ENCODE results near the gene BMP7. TPM values are rescaled to one million over a fixed set of nuclear protein-coding genes. Genes with fewer than 3 reads are reported as not detected.

Gene BMP7
- total and polyA plus RNA-seq, 2 experiments from 2014 or later: not detected

DNA sequence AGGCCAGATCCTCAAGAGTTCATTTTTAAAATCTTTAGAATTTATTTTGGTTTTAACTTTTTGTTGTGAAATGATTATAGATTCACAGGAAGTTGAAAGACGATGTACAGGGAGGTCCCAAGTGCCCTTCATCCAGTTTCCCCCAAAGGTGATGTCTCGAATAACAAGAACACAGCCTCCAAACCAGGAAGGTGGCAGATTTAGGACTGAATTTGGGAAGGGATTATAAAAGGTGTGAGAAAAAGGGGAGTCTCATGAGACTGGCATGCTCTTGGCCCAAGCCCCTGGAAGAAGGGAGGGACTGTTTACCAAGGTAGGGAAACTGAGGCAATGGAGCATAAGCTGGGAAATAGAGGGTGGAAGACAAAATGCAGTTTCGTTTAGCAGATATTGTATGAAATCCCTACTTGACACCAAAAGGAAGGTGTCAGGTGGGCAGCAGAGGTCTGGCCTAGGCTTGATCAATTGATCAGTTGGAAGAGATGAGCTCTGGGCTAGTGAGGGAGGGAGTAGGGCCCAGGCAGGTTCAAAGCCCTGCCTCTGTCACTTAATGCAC is 81.2 kb downstream of the BMP7 start:
- no peaks in the 10 kb centered on the region for H3K79me2 ChIP-seq (ENCODE audit: insufficient read depth)
- peaks cover 12% of the 10 kb centered on the region for H3K27me3 ChIP-seq (replicated peaks; ENCODE audit: insufficient read depth)
- H3K9ac ChIP-seq: no peak overlapping the region
- no peaks in the 10 kb centered on the region for H3K9me3 ChIP-seq (ENCODE audit: low read depth)
- no peak overlapping the region for H3K27ac ChIP-seq
- no peaks in the 10 kb centered on the region for H3F3A ChIP-seq (ENCODE audit: insufficient read depth)
- H3K4me1 ChIP-seq (ENCODE audit: insufficient read depth): no peaks in the 10 kb centered on the region
- no peak for DNase-seq
- no peak overlapping the region for H3K4me3 ChIP-seq
- WGBS, 2 experiments (ENCODE audit: low coverage in 1 of 2, low lambda C conversion rate in 2 of 2, missing lambda C conversion rate in 2 of 2): 64 to 77% methylated on average over 3 of the region's 3 CpGs
- in situ Hi-C loops (cut with MboI): no loop called here
- H3K36me3 ChIP-seq (ENCODE audit: low read depth): no peaks in the 10 kb centered on the region
- no peaks in the 10 kb centered on the region for H4K20me1 ChIP-seq (ENCODE audit: insufficient read depth)
- no peak for TF ChIP-seq EZH2 (IDR thresholded peaks at IDR 0.05; ENCODE audit: insufficient read depth, poor library complexity, severe bottlenecking)
- TF ChIP-seq EZH2phosphoT487 (IDR thresholded peaks at IDR 0.05; ENCODE audit: insufficient read depth, low read depth): no peak
- H3K9me2 ChIP-seq (ENCODE audit: insufficient read depth): no peaks in the 10 kb centered on the region
- H2AFZ ChIP-seq: no peak overlapping the region
- H3K4me2 ChIP-seq (ENCODE audit: unreplicated experiment): no peak overlapping the region

DNA sequence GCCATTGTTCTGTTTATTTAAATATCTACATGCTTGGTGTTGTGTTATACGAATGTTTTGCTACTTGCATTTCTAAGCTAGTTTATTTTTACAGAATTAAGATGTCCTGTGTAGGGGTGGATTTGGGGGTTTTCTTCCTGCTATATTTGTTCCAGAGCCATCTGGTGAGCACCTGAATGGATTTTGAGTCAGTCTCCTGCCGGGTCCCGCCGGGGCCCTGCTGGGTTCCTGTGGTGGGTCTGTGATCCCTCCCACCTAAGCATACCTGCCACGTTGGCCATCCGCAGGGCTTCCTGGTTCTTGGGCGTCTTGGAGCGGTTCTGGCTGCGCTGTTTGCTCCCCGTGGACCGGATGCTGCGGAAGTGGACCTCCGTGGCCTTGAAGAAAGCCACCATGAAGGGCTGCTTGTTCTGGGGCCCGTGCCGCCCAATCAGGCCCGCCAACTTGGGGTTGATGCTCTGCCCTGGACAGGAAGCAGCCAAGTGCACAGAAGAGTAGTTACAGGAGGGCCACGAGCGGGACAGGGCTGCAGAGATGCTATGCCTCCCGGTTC is 82.9 kb downstream of the BMP7 start:
- no peaks in the 10 kb centered on the region for H3K4me1 ChIP-seq (ENCODE audit: insufficient read depth)
- no peak overlapping the region for H3K27ac ChIP-seq
- H3K9me3 ChIP-seq (ENCODE audit: low read depth): no peaks in the 10 kb centered on the region
- no peak overlapping the region for H3K4me3 ChIP-seq
- TF ChIP-seq EZH2 (IDR thresholded peaks at IDR 0.05; ENCODE audit: insufficient read depth, poor library complexity, severe bottlenecking) (no peak), EZH2phosphoT487 (IDR thresholded peaks at IDR 0.05; ENCODE audit: insufficient read depth, low read depth) (no peak)
- peaks cover 12% of the 10 kb centered on the region for H3K27me3 ChIP-seq (replicated peaks; ENCODE audit: insufficient read depth)
- no peaks in the 10 kb centered on the region for H4K20me1 ChIP-seq (ENCODE audit: insufficient read depth)
- H3F3A ChIP-seq (ENCODE audit: insufficient read depth): no peaks in the 10 kb centered on the region
- no peak for DNase-seq
- H3K36me3 ChIP-seq (ENCODE audit: low read depth): no peaks in the 10 kb centered on the region
- in situ Hi-C loops (cut with MboI): no loop called here
- WGBS, 2 experiments (ENCODE audit: low coverage in 1 of 2, low lambda C conversion rate in 2 of 2, missing lambda C conversion rate in 2 of 2): 67 to 78% methylated on average over 13 to 19 of the region's 19 CpGs
- no peak overlapping the region for H2AFZ ChIP-seq
- H3K79me2 ChIP-seq (ENCODE audit: insufficient read depth): no peaks in the 10 kb centered on the region
- no peak overlapping the region for H3K4me2 ChIP-seq (ENCODE audit: unreplicated experiment)
- no peaks in the 10 kb centered on the region for H3K9me2 ChIP-seq (ENCODE audit: insufficient read depth)
- no peak overlapping the region for H3K9ac ChIP-seq

DNA sequence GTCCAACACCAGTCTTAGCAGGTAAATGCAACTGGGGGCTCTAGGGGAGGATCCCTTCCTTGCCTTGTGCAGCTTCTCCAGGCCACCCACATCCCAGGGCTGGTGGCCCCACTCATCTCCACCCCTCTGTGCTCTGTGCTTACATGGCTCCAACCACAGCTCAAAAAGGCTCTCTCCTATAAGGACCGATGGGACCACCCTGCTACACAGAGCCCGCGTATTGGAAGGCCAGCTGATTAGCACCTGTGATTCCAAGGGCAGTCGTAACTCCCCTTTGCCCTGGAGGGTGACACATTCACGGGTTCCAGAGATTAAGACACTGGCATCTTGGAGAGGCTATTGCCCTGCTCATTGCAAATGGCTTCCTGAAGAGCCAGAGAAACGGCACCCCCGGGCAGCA is 84.8 kb downstream of the BMP7 start:
- peaks cover 12% of the 10 kb centered on the region for H3K27me3 ChIP-seq (replicated peaks; ENCODE audit: insufficient read depth)
- no peaks in the 10 kb centered on the region for H3K4me1 ChIP-seq (ENCODE audit: insufficient read depth)
- no peaks in the 10 kb centered on the region for H3K36me3 ChIP-seq (ENCODE audit: low read depth)
- H3K79me2 ChIP-seq (ENCODE audit: insufficient read depth): no peaks in the 10 kb centered on the region
- no peaks in the 10 kb centered on the region for H3F3A ChIP-seq (ENCODE audit: insufficient read depth)
- no peak overlapping the region for H3K9ac ChIP-seq
- in situ Hi-C loops (cut with MboI): no loop called here
- H2AFZ ChIP-seq: no peak overlapping the region
- DNase-seq: no peak
- no peak overlapping the region for H3K27ac ChIP-seq
- no peaks in the 10 kb centered on the region for H3K9me3 ChIP-seq (ENCODE audit: low read depth)
- no peak overlapping the region for H3K4me2 ChIP-seq (ENCODE audit: unreplicated experiment)
- WGBS, 2 experiments (ENCODE audit: low coverage in 1 of 2, low lambda C conversion rate in 2 of 2, missing lambda C conversion rate in 2 of 2): 65 to 67% methylated on average over 7 of the region's 7 CpGs
- no peaks in the 10 kb centered on the region for H4K20me1 ChIP-seq (ENCODE audit: insufficient read depth)
- TF ChIP-seq EZH2 (IDR thresholded peaks at IDR 0.05; ENCODE audit: insufficient read depth, poor library complexity, severe bottlenecking): no peak
- no peak overlapping the region for H3K4me3 ChIP-seq
- no peaks in the 10 kb centered on the region for H3K9me2 ChIP-seq (ENCODE audit: insufficient read depth)

DNA sequence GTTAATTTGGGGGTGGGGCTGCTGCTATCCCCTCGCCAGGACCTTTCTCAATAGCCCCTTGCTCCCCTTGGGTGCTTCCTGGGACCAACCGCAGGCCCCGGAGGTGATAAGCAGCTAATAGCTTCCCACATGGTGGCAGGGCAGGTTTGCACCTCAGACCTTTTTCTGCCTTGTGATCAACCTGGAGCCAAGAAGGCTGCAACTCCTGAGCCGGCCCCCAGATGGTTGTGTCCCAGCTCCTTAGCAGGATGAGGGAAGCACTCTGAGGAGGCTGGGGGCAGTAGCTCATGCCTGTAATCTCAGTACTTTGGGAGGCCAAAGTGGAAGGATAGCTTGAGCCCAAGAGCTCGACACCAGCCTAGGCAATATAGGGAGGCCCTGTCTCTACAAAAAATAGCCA is 85.5 kb downstream of the BMP7 start:
- no peak overlapping the region for H3K4me3 ChIP-seq

More for the DNA sequence above, 85.5 kb downstream of the BMP7 start:
- no peaks in the 10 kb centered on the region for H4K20me1 ChIP-seq (ENCODE audit: insufficient read depth)
- H3K27me3 ChIP-seq (replicated peaks; ENCODE audit: insufficient read depth): peaks cover 12% of the 10 kb centered on the region
- no peaks in the 10 kb centered on the region for H3K9me2 ChIP-seq (ENCODE audit: insufficient read depth)
- H3K4me2 ChIP-seq (ENCODE audit: unreplicated experiment): no peak overlapping the region
- no peak for DNase-seq
- no peaks in the 10 kb centered on the region for H3K79me2 ChIP-seq (ENCODE audit: insufficient read depth)
- no peaks in the 10 kb centered on the region for H3K4me1 ChIP-seq (ENCODE audit: insufficient read depth)
- no peak overlapping the region for H3K9ac ChIP-seq
- no peak overlapping the region for H2AFZ ChIP-seq
- in situ Hi-C loops (cut with MboI): no loop called here
- no peak for TF ChIP-seq EZH2 (IDR thresholded peaks at IDR 0.05; ENCODE audit: insufficient read depth, poor library complexity, severe bottlenecking)
- TF ChIP-seq EZH2phosphoT487 (IDR thresholded peaks at IDR 0.05; ENCODE audit: insufficient read depth, low read depth): no peak
- WGBS, 2 experiments (ENCODE audit: low coverage in 1 of 2, low lambda C conversion rate in 2 of 2, missing lambda C conversion rate in 2 of 2): 76 to 86% methylated on average over 5 of the region's 5 CpGs
- no peaks in the 10 kb centered on the region for H3K9me3 ChIP-seq (ENCODE audit: low read depth)
- H3K27ac ChIP-seq: no peak overlapping the region
- H3F3A ChIP-seq (ENCODE audit: insufficient read depth): no peaks in the 10 kb centered on the region
- H3K36me3 ChIP-seq (ENCODE audit: low read depth): no peaks in the 10 kb centered on the region
